Measurements from ENCODE around the gene NTMT1. TPM values are rescaled to one million over a fixed set of nuclear protein-coding genes. Genes with fewer than 3 reads are reported as not detected.

Gene NTMT1
- total RNA-seq, 2 experiments from 2014 or later = 50.7 to 52.5 TPM

DNA sequence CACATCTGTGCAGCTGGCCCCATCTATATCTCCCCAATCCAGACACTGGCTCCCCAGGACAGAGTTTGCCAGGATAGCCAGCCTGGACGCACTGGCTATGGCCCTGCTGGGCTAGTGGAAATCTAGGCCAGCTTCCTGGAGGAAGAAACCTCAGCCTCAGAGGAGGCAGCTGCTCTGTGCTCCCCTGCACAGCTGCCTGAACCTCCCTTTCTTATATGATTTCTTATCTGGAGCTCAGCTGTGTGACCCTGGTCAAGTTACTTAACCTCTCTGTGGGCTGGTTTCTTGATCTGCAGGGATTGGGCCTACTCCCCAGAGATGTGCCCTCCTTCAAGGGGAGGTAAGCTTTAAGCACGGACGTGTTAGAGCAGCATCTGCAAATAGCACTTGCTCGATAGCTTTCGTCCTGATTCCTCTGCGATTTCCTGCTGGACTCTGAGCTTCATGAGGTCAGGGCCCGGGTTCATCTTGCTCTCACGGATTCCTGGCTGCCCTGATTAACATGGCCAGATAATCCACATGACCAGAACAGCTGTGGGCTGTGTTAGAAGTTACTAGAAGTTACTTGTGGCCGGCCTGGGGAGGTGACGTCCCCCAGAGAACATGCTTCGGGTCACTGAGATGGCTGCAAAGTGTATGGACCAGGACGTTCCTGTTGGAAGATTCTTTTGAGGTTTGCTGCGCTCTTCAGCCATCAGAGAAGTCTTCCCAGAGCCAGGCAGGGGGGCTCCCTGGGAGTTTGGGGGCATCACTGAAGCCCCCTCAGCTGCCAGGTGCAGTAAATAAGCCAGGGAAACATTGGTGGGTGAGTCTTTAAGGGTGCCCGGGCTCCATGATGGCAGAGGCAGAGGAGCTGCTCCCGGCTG, 19.6 kb upstream of the NTMT1 start:
- DNase-seq (no peak), ATAC-seq (ENCODE audit: poor library complexity) (no peak)
- H3K4me3 Mint-ChIP-seq = no peak overlapping the region
- no peaks in the 10 kb centered on the region for H3K9me3 ChIP-seq (ENCODE audit: control insufficient read depth in 1 of 2, insufficient read depth in 1 of 2, low read length in 2 of 2)
- H3K36me3 Mint-ChIP-seq (ENCODE audit: low read depth) = peaks cover 4% of the 10 kb centered on the region
- no peaks in the 10 kb centered on the region for H3K36me3 ChIP-seq (ENCODE audit: insufficient read depth, low read length)
- intact Hi-C loops (cut with DNase I, micrococcal nuclease) = loop anchor here in 1 of 2 experiments (5.0 kb wide), 2 partner anchors 114 to 149 kb away; no protein-coding TSS in a partner anchor
- no peak for TF ChIP-seq CTCF (IDR thresholded peaks at IDR 0.05)
- H3K4me1 ChIP-seq (ENCODE audit: insufficient read depth, low read length) = peaks cover 66% of the 10 kb centered on the region
- peak overlapping the region; percentile 81 for H3K27ac Mint-ChIP-seq
- POLR2A ChIA-PET = interaction anchor here (1.2 to 1.4 kb wide), 3 partner anchors 10 to 466 kb away, joined by 3 to 4 read pairs (median 3); no protein-coding TSS in a partner anchor
- H3K27ac ChIP-seq (ENCODE audit: low read depth in 1 of 2, low read length in 2 of 2) = no peak overlapping the region
- H3K9me3 Mint-ChIP-seq = no peaks in the 10 kb centered on the region
- H3K27me3 ChIP-seq (ENCODE audit: control insufficient read depth in 1 of 2, insufficient read depth in 2 of 2, low read length in 2 of 2) = no peaks in the 10 kb centered on the region
- no peak overlapping the region for H3K4me3 ChIP-seq (ENCODE audit: low read length)
- H3K4me1 Mint-ChIP-seq (ENCODE audit: low read depth) = peaks cover 54% of the 10 kb centered on the region
- H3K27me3 Mint-ChIP-seq = no peaks in the 10 kb centered on the region
- CTCF ChIA-PET = interaction anchor here (1.1 to 1.7 kb wide), 5 partner anchors 18 to 475 kb away, joined by 3 to 5 read pairs (median 4); no protein-coding TSS in a partner anchor

- peak in 1 of 14 experiments; percentile 23 for DNase-seq
- Mint-ChIP-seq H3K4me1 (ENCODE audit: low read depth) (peaks cover 54% of the 10 kb centered on the region), H3K27ac (peak overlapping the region; percentile 81), H3K4me3 (peak overlapping the region; percentile 45), H3K36me3 (ENCODE audit: low read depth) (peaks cover 4% of the 10 kb centered on the region), H3K9me3 (no peaks in the 10 kb centered on the region), H3K27me3 (no peaks in the 10 kb centered on the region)
- no peak for ATAC-seq (ENCODE audit: poor library complexity)
- no peak overlapping the region for H3K27ac ChIP-seq (ENCODE audit: low read depth in 1 of 2, low read length in 2 of 2)
- TF ChIP-seq CTCF (IDR thresholded peaks at IDR 0.05) = no peak
- CTCF ChIA-PET = interaction anchor here (1.1 to 1.7 kb wide), 3 partner anchors 464 to 476 kb away, joined by 3 to 4 read pairs (median 4); no protein-coding TSS in a partner anchor
- no peaks in the 10 kb centered on the region for H3K9me3 ChIP-seq (ENCODE audit: control insufficient read depth in 1 of 2, insufficient read depth in 1 of 2, low read length in 2 of 2)
- intact Hi-C loops (cut with DNase I, micrococcal nuclease) = loop anchor here in 1 of 2 experiments (5.0 kb wide), 2 partner anchors 115 to 150 kb away; no protein-coding TSS in a partner anchor
- H3K27me3 ChIP-seq (ENCODE audit: control insufficient read depth in 1 of 2, insufficient read depth in 2 of 2, low read length in 2 of 2) = no peaks in the 10 kb centered on the region
- POLR2A ChIA-PET = interaction anchor here (1.4 kb wide), 1 partner anchor 223 kb away, joined by 4 read pairs; no protein-coding TSS in a partner anchor
- H3K36me3 ChIP-seq (ENCODE audit: insufficient read depth, low read length) = no peaks in the 10 kb centered on the region
- no peak overlapping the region for H3K4me3 ChIP-seq (ENCODE audit: low read length)
- peaks cover 69% of the 10 kb centered on the region for H3K4me1 ChIP-seq (ENCODE audit: insufficient read depth, low read length)
These were observed 19.0 kb upstream of the NTMT1 start for GRCh38 chr9:129607027-129607387.

- H3K27me3 ChIP-seq (ENCODE audit: control insufficient read depth in 1 of 2, insufficient read depth in 2 of 2, low read length in 2 of 2) = no peaks in the 10 kb centered on the region
- H3K36me3 Mint-ChIP-seq (ENCODE audit: low read depth) = peaks cover 4% of the 10 kb centered on the region
- no peak for TF ChIP-seq CTCF (IDR thresholded peaks at IDR 0.05)
- intact Hi-C loops (cut with DNase I, micrococcal nuclease) = loop anchor here in 1 of 2 experiments (5.0 kb wide), 2 partner anchors 117 to 152 kb away; no protein-coding TSS in a partner anchor
- no peaks in the 10 kb centered on the region for H3K9me3 ChIP-seq (ENCODE audit: control insufficient read depth in 1 of 2, insufficient read depth in 1 of 2, low read length in 2 of 2)
- peaks cover 51% of the 10 kb centered on the region for H3K4me1 Mint-ChIP-seq (ENCODE audit: low read depth)
- H3K9me3 Mint-ChIP-seq = no peaks in the 10 kb centered on the region
- H3K27ac Mint-ChIP-seq = peak overlapping the region; percentile 92
- ATAC-seq (ENCODE audit: poor library complexity) = no peak
- peaks cover 65% of the 10 kb centered on the region for H3K4me1 ChIP-seq (ENCODE audit: insufficient read depth, low read length)
- no peak overlapping the region for H3K4me3 ChIP-seq (ENCODE audit: low read length)
- H3K4me3 Mint-ChIP-seq = peak overlapping the region; percentile 63
- ChIA-PET CTCF (interaction anchor here (0.5 to 2.1 kb wide), 8 partner anchors 16 to 477 kb away, joined by 3 to 9 read pairs (median 4); no protein-coding TSS in a partner anchor), POLR2A (interaction anchor here (1.2 to 2.1 kb wide), 4 partner anchors 17 to 469 kb away, joined by 6 to 17 read pairs (median 8); partner anchors contain the start of genes IER5L and NTMT1)
- DNase-seq = peak in 2 of 14 experiments; percentile 18 to 43
- H3K36me3 ChIP-seq (ENCODE audit: insufficient read depth, low read length) = no peaks in the 10 kb centered on the region
- no peak overlapping the region for H3K27ac ChIP-seq (ENCODE audit: low read depth in 1 of 2, low read length in 2 of 2)
- no peaks in the 10 kb centered on the region for H3K27me3 Mint-ChIP-seq
These were observed 17.1 kb upstream of the NTMT1 start for GRCh38 chr9:129608561-129609481.

Measured in CD4-positive, alpha-beta T cell (primary cell).